22Rv1 (cell line): ENCODE measurements around the gene EMILIN1.

Source experiments
- CTCF ChIP-seq: fragments of 450-650 bp; IDR thresholded peaks from 2 replicates; pipeline ENCODE4 v1.5.1; 2017; ENCODE audit warnings: mild to moderate bottlenecking
- ZFX ChIP-seq: fragments of 450-650 bp; IDR thresholded peaks from 2 replicates; pipeline ENCODE4 v1.6.1; 2017; ENCODE audit warnings: antibody characterized with exemption, borderline replicate concordance

GRCh38 chr2:27084297-27085061, 6.1 kb downstream of the EMILIN1 start:
- TF ChIP-seq CTCF (no peak), ZFX (no peak)
